ENCODE measurements around the gene SLX9.

- TF ChIP-seq CTCF (IDR thresholded peaks at IDR 0.05) (no peak), EZH2 (IDR thresholded peaks at IDR 0.05; ENCODE audit: borderline replicate concordance, insufficient read depth, low read depth, low read length, poor library complexity, severe bottlenecking) (no peak)
Measured at GRCh38 chr21:44939532-44940115, at the start of gene SLX9.
